ENCODE data around the gene RBBP8.
A peak's percentile ranks its signal among the peaks of the same experiment; 100 is the strongest.
"Not testable (repeated sequence)": the region's sequence is repeated elsewhere in the genome, so short reads cannot be mapped to it uniquely, and the experiment has no call there.

The RBBP8 gene

GRCh38 chr18:22933206-22933965 is at the start of gene RBBP8:
Gene RBBP8 (plus strand): TSS chr18:22933328. CDS start chr18:22936852, 3,524 bp downstream.
- peak; percentile 94 for DNase-seq

GRCh38 chr18:22883827-22884226 is 49.3 kb upstream of the RBBP8 start:
- DNase-seq: no peak

- DNase-seq: peak; percentile 12
Observed at GRCh38 chr18:22885694-22886093, 47.4 kb upstream of the RBBP8 start.

- DNase-seq: no peak
Observed at GRCh38 chr18:22899421-22899820, 33.7 kb upstream of the RBBP8 start.

GRCh38 chr18:22900558-22901238 is 32.4 kb upstream of the RBBP8 start:
- no peak for DNase-seq

- no peak for DNase-seq
Observed at GRCh38 chr18:22902093-22902492, 31.0 kb upstream of the RBBP8 start.

- not testable (repeated sequence) for DNase-seq
Observed at GRCh38 chr18:22903248-22903647, 29.9 kb upstream of the RBBP8 start.

- DNase-seq: no peak
Observed at GRCh38 chr18:22912149-22912548, 21.0 kb upstream of the RBBP8 start.

- DNase-seq: no peak
Observed at GRCh38 chr18:22912835-22913234, 20.3 kb upstream of the RBBP8 start.

- no peak for DNase-seq
Observed at GRCh38 chr18:22913861-22914260, 19.3 kb upstream of the RBBP8 start.

GRCh38 chr18:22914633-22915032 is 18.5 kb upstream of the RBBP8 start:
- DNase-seq: no peak

GRCh38 chr18:22915337-22915736 is 17.8 kb upstream of the RBBP8 start:
- DNase-seq: no peak

GRCh38 chr18:22921772-22922171 is 11.4 kb upstream of the RBBP8 start:
- DNase-seq: no peak

GRCh38 chr18:22924589-22924988 is 8.5 kb upstream of the RBBP8 start:
- DNase-seq: no peak

GRCh38 chr18:22926454-22926853 is 6.7 kb upstream of the RBBP8 start:
- DNase-seq: no peak

- no peak for DNase-seq
Observed at GRCh38 chr18:22928339-22928738, 4.8 kb upstream of the RBBP8 start.

- peak; percentile 94 for DNase-seq
Observed at GRCh38 chr18:22930089-22930713, 2.9 kb upstream of the RBBP8 start.

GRCh38 chr18:22932885-22933205 is 283 bp upstream of the RBBP8 start:
- no peak for DNase-seq

GRCh38 chr18:22933966-22934423 is 867 bp downstream of the RBBP8 start:
- peak; percentile 86 for DNase-seq

GRCh38 chr18:22934789-22935188 is 1.7 kb downstream of the RBBP8 start:
- DNase-seq: no peak

GRCh38 chr18:22935431-22935830 is 2.3 kb downstream of the RBBP8 start:
- DNase-seq: peak; percentile 46

- no peak for DNase-seq
Observed at GRCh38 chr18:22936515-22936914, 3.4 kb downstream of the RBBP8 start.

- DNase-seq: no peak
Observed at GRCh38 chr18:22939649-22940048, 6.5 kb downstream of the RBBP8 start.

- no peak for DNase-seq
Observed at GRCh38 chr18:22943847-22944246, 10.7 kb downstream of the RBBP8 start.

Measured in OCI-M1 (cell line).